ENCODE data around the gene SORCS1.

Gene SORCS1

GRCh38 chr10:106555599-106555998, 608.9 kb downstream of the SORCS1 start:
- no peak overlapping the region for H3K4ac ChIP-seq (ENCODE audit: low read depth, low read length)
- H3K23ac ChIP-seq (ENCODE audit: low read length), result no peak overlapping the region
- no peak overlapping the region for H3K18ac ChIP-seq (ENCODE audit: low read length)
- no peaks in the 10 kb centered on the region for H3K4me1 ChIP-seq (ENCODE audit: control insufficient read depth, low read depth, low read length)
- no peak overlapping the region for H2BK120ac ChIP-seq (ENCODE audit: low read depth, low read length)
- no peak overlapping the region for H3K27ac ChIP-seq (ENCODE audit: low read depth, low read length)
- no peak overlapping the region for H2AK5ac ChIP-seq (ENCODE audit: low read length)
- H3K27me3 ChIP-seq (ENCODE audit: insufficient read depth, low read length, poor library complexity), result no peaks in the 10 kb centered on the region
- no peak overlapping the region for H4K5ac ChIP-seq (ENCODE audit: low read length)
- H3K56ac ChIP-seq (ENCODE audit: low read length), result no peak overlapping the region
- no peaks in the 10 kb centered on the region for H3K79me1 ChIP-seq (ENCODE audit: low read length)
- no peak overlapping the region for H3K9ac ChIP-seq (ENCODE audit: low read length)
- H3K4me3 ChIP-seq (ENCODE audit: low read length), result no peak overlapping the region
- WGBS (ENCODE audit: extremely low coverage, insufficient coverage, low lambda C conversion rate), result no CpG with 5 or more reads among the region's 2 CpGs
- H4K8ac ChIP-seq (ENCODE audit: low read depth, low read length), result no peak overlapping the region
- peak; percentile 55 for DNase-seq
- no peaks in the 10 kb centered on the region for H3K79me2 ChIP-seq (ENCODE audit: control insufficient read depth, insufficient read depth, low read length)
- H3K4me2 ChIP-seq (ENCODE audit: low read length), result no peak overlapping the region
- H2BK15ac ChIP-seq (replicated peaks; ENCODE audit: low read depth), result no peak overlapping the region
- no peak overlapping the region for H2BK5ac ChIP-seq (ENCODE audit: low read length)
- no peaks in the 10 kb centered on the region for H3K36me3 ChIP-seq (ENCODE audit: control insufficient read depth, insufficient read depth, low read length)

GRCh38 chr10:106551501-106552062, 612.9 kb downstream of the SORCS1 start:
- Histone ChIP-seq H3K23ac (ENCODE audit: low read length) (no peak overlapping the region), H3K27ac (ENCODE audit: low read depth, low read length) (no peak overlapping the region), H2BK15ac (replicated peaks; ENCODE audit: low read depth) (no peak overlapping the region), H3K4me2 (ENCODE audit: low read length) (no peak overlapping the region), H3K4me1 (ENCODE audit: control insufficient read depth, low read depth, low read length) (peaks cover 3% of the 10 kb centered on the region), H3K27me3 (ENCODE audit: insufficient read depth, low read length, poor library complexity) (no peaks in the 10 kb centered on the region), H3K9ac (ENCODE audit: low read length) (no peak overlapping the region), H3K18ac (ENCODE audit: low read length) (no peak overlapping the region), H3K56ac (ENCODE audit: low read length) (no peak overlapping the region), H4K8ac (ENCODE audit: low read depth, low read length) (no peak overlapping the region), H4K5ac (ENCODE audit: low read length) (no peak overlapping the region), H2AK5ac (ENCODE audit: low read length) (no peak overlapping the region), H2BK120ac (ENCODE audit: low read depth, low read length) (no peak overlapping the region), H3K4me3 (ENCODE audit: low read length) (no peak overlapping the region), H2BK5ac (ENCODE audit: low read length) (no peak overlapping the region), H3K79me1 (ENCODE audit: low read length) (no peaks in the 10 kb centered on the region), H3K36me3 (ENCODE audit: control insufficient read depth, insufficient read depth, low read length) (no peaks in the 10 kb centered on the region), H3K79me2 (ENCODE audit: control insufficient read depth, insufficient read depth, low read length) (no peaks in the 10 kb centered on the region), H3K4ac (ENCODE audit: low read depth, low read length) (no peak overlapping the region)
- no peak for DNase-seq
- WGBS (ENCODE audit: extremely low coverage, insufficient coverage, low lambda C conversion rate), result no CpG with 5 or more reads among the region's 4 CpGs

DNA sequence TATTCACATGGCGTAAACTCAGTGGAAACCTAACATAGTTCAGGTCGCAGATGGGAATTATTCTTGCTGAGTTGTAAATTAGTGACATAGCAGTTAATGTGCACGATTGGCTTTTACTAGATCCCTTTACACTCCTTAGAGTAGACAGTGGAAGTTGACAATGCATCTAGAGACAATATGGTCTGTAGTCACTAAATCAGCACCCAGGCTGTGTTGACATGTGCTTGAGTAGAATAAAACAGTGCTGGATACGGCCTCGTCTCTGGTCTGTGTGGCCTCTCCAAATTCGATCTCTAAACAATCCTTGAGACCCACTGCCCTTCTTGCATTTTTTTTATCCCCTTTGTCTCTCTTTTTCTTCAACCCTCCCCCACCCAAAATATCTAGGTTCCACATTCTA, 615.7 kb downstream of the SORCS1 start:
- Histone ChIP-seq H3K23ac (ENCODE audit: low read length) (no peak overlapping the region), H3K27ac (ENCODE audit: low read depth, low read length) (no peak overlapping the region), H3K79me2 (ENCODE audit: control insufficient read depth, insufficient read depth, low read length) (no peaks in the 10 kb centered on the region), H3K4ac (ENCODE audit: low read depth, low read length) (no peak overlapping the region), H3K56ac (ENCODE audit: low read length) (no peak overlapping the region), H3K4me2 (ENCODE audit: low read length) (no peak overlapping the region), H3K4me3 (ENCODE audit: low read length) (no peak overlapping the region), H2BK120ac (ENCODE audit: low read depth, low read length) (no peak overlapping the region), H4K8ac (ENCODE audit: low read depth, low read length) (no peak overlapping the region), H2AK5ac (ENCODE audit: low read length) (no peak overlapping the region), H3K79me1 (ENCODE audit: low read length) (no peaks in the 10 kb centered on the region), H4K5ac (ENCODE audit: low read length) (no peak overlapping the region), H3K9ac (ENCODE audit: low read length) (no peak overlapping the region), H3K18ac (ENCODE audit: low read length) (no peak overlapping the region), H3K4me1 (ENCODE audit: control insufficient read depth, low read depth, low read length) (peaks cover 3% of the 10 kb centered on the region), H2BK15ac (replicated peaks; ENCODE audit: low read depth) (no peak overlapping the region), H3K27me3 (ENCODE audit: insufficient read depth, low read length, poor library complexity) (no peaks in the 10 kb centered on the region), H3K36me3 (ENCODE audit: control insufficient read depth, insufficient read depth, low read length) (no peaks in the 10 kb centered on the region), H2BK5ac (ENCODE audit: low read length) (peak overlapping the region; percentile 69)
- no peak for DNase-seq
- WGBS (ENCODE audit: extremely low coverage, insufficient coverage, low lambda C conversion rate), result no CpG with 5 or more reads among the region's 6 CpGs

- Histone ChIP-seq H2BK15ac (replicated peaks; ENCODE audit: low read depth) (no peak overlapping the region), H3K18ac (ENCODE audit: low read length) (no peak overlapping the region), H3K56ac (ENCODE audit: low read length) (no peak overlapping the region), H4K5ac (ENCODE audit: low read length) (no peak overlapping the region), H3K27me3 (ENCODE audit: insufficient read depth, low read length, poor library complexity) (no peaks in the 10 kb centered on the region), H3K4me1 (ENCODE audit: control insufficient read depth, low read depth, low read length) (peaks cover 3% of the 10 kb centered on the region), H3K9ac (ENCODE audit: low read length) (no peak overlapping the region), H2BK5ac (ENCODE audit: low read length) (no peak overlapping the region), H3K27ac (ENCODE audit: low read depth, low read length) (no peak overlapping the region), H3K79me1 (ENCODE audit: low read length) (no peaks in the 10 kb centered on the region), H3K79me2 (ENCODE audit: control insufficient read depth, insufficient read depth, low read length) (no peaks in the 10 kb centered on the region), H3K4ac (ENCODE audit: low read depth, low read length) (no peak overlapping the region), H3K4me2 (ENCODE audit: low read length) (no peak overlapping the region), H4K8ac (ENCODE audit: low read depth, low read length) (no peak overlapping the region), H2BK120ac (ENCODE audit: low read depth, low read length) (no peak overlapping the region), H3K23ac (ENCODE audit: low read length) (no peak overlapping the region), H3K36me3 (ENCODE audit: control insufficient read depth, insufficient read depth, low read length) (no peaks in the 10 kb centered on the region), H3K4me3 (ENCODE audit: low read length) (no peak overlapping the region), H2AK5ac (ENCODE audit: low read length) (no peak overlapping the region)
- no peak for DNase-seq
- no CpG with 5 or more reads among the region's 7 CpGs for WGBS (ENCODE audit: extremely low coverage, insufficient coverage, low lambda C conversion rate)
Observed at GRCh38 chr10:106547047-106547635, 617.4 kb downstream of the SORCS1 start.

- no CpG with 5 or more reads among the region's 3 CpGs for whole genome bisulfite sequencing (ENCODE audit: extremely low coverage, insufficient coverage, low lambda C conversion rate)
- H2BK120ac ChIP-seq (ENCODE audit: low read depth, low read length), result no peak overlapping the region
Observed at GRCh38 chr10:106542461-106542860, 622.0 kb downstream of the SORCS1 start.

GRCh38 chr10:106540645-106541044, 623.9 kb downstream of the SORCS1 start:
- peak overlapping the region; percentile 39 for H4K8ac ChIP-seq (ENCODE audit: low read depth, low read length)
- no peak overlapping the region for H3K9ac ChIP-seq (ENCODE audit: low read length)
- H3K23ac ChIP-seq (ENCODE audit: low read length), result no peak overlapping the region
- no peak overlapping the region for H2BK5ac ChIP-seq (ENCODE audit: low read length)
- no peaks in the 10 kb centered on the region for H3K79me2 ChIP-seq (ENCODE audit: control insufficient read depth, insufficient read depth, low read length)
- no peak overlapping the region for H3K4ac ChIP-seq (ENCODE audit: low read depth, low read length)
- H3K4me1 ChIP-seq (ENCODE audit: control insufficient read depth, low read depth, low read length), result no peaks in the 10 kb centered on the region
- H3K4me2 ChIP-seq (ENCODE audit: low read length), result no peak overlapping the region
- DNase-seq, result no peak
- H3K4me3 ChIP-seq (ENCODE audit: low read length), result no peak overlapping the region
- no peak overlapping the region for H3K18ac ChIP-seq (ENCODE audit: low read length)
- no peak overlapping the region for H3K27ac ChIP-seq (ENCODE audit: low read depth, low read length)
- H3K56ac ChIP-seq (ENCODE audit: low read length), result no peak overlapping the region
- no peaks in the 10 kb centered on the region for H3K36me3 ChIP-seq (ENCODE audit: control insufficient read depth, insufficient read depth, low read length)
- no peak overlapping the region for H2BK15ac ChIP-seq (replicated peaks; ENCODE audit: low read depth)
- no peak overlapping the region for H2AK5ac ChIP-seq (ENCODE audit: low read length)
- no peak overlapping the region for H4K5ac ChIP-seq (ENCODE audit: low read length)
- no peaks in the 10 kb centered on the region for H3K27me3 ChIP-seq (ENCODE audit: insufficient read depth, low read length, poor library complexity)
- no peaks in the 10 kb centered on the region for H3K79me1 ChIP-seq (ENCODE audit: low read length)
- H2BK120ac ChIP-seq (ENCODE audit: low read depth, low read length), result no peak overlapping the region

More at GRCh38 chr10:106542461-106542860, 622.0 kb downstream of the SORCS1 start:
- no peak overlapping the region for H3K27ac ChIP-seq (ENCODE audit: low read depth, low read length)
- no peaks in the 10 kb centered on the region for H3K36me3 ChIP-seq (ENCODE audit: control insufficient read depth, insufficient read depth, low read length)
- no peak overlapping the region for H2AK5ac ChIP-seq (ENCODE audit: low read length)
- no peak overlapping the region for H3K9ac ChIP-seq (ENCODE audit: low read length)
- no peak overlapping the region for H3K4me3 ChIP-seq (ENCODE audit: low read length)
- H3K4me2 ChIP-seq (ENCODE audit: low read length), result no peak overlapping the region
- H3K79me1 ChIP-seq (ENCODE audit: low read length), result no peaks in the 10 kb centered on the region
- H3K23ac ChIP-seq (ENCODE audit: low read length), result no peak overlapping the region
- no peaks in the 10 kb centered on the region for H3K4me1 ChIP-seq (ENCODE audit: control insufficient read depth, low read depth, low read length)
- H2BK15ac ChIP-seq (replicated peaks; ENCODE audit: low read depth), result no peak overlapping the region
- no peaks in the 10 kb centered on the region for H3K79me2 ChIP-seq (ENCODE audit: control insufficient read depth, insufficient read depth, low read length)
- H3K4ac ChIP-seq (ENCODE audit: low read depth, low read length), result no peak overlapping the region
- no peak overlapping the region for H2BK5ac ChIP-seq (ENCODE audit: low read length)
- no peak overlapping the region for H4K8ac ChIP-seq (ENCODE audit: low read depth, low read length)
- no peaks in the 10 kb centered on the region for H3K27me3 ChIP-seq (ENCODE audit: insufficient read depth, low read length, poor library complexity)
- H3K56ac ChIP-seq (ENCODE audit: low read length), result no peak overlapping the region
- DNase-seq, result no peak
- no peak overlapping the region for H4K5ac ChIP-seq (ENCODE audit: low read length)
- H3K18ac ChIP-seq (ENCODE audit: low read length), result no peak overlapping the region

All from mesendoderm (in vitro differentiated cells).